ENCODE measurements around the gene HOXD4.

HOXD4 gene

DNA sequence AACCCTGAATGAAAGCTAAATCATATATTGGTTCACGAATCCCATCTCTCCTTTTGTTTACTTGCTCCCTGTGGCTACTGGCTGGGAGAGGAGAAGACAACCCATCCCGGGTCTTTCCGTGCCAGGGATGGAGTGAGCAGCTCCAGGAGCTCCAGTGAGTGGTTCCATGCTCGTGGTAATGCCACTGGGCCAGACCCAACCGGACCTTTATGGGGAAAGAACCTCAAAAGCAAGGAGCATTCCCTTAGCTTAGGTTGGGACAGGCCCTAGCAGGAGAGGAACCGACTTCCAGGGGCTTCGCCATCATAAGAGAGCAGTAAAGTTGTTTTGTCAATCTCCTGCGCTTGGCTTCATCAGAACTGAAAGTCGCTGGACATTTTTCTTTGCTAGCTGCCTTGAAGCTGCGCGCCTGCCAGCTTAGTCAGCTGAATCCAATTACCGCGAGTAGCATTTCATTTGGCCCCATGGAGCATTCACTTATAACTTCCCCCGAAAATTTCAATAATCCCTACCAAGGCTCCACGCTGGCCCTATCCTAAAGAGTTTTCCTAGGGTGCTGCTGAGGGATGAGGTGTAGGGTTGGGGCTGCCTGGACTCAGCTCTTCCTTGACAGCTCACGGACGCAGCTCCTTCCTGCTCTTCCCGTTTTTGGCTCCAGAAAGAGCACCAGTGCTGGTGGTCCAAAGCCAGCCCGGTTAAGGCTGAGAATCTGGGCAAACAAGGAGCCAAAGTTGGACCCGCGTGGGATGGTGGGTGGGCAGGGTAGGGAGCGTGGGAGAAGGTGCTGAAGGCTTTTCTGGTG is 10.7 kb downstream of the HOXD4 start:
- Mint-ChIP-seq H3K4me3 (no peak overlapping the region), H3K27me3 (ENCODE audit: low read depth) (peaks cover 94% of the 10 kb centered on the region), H3K36me3 (ENCODE audit: low read depth) (peaks cover 6% of the 10 kb centered on the region), H3K27ac (peak overlapping the region; percentile 57), H3K9me3 (peaks cover 3% of the 10 kb centered on the region), H3K4me1 (ENCODE audit: low read depth) (peaks cover 2% of the 10 kb centered on the region)

DNA sequence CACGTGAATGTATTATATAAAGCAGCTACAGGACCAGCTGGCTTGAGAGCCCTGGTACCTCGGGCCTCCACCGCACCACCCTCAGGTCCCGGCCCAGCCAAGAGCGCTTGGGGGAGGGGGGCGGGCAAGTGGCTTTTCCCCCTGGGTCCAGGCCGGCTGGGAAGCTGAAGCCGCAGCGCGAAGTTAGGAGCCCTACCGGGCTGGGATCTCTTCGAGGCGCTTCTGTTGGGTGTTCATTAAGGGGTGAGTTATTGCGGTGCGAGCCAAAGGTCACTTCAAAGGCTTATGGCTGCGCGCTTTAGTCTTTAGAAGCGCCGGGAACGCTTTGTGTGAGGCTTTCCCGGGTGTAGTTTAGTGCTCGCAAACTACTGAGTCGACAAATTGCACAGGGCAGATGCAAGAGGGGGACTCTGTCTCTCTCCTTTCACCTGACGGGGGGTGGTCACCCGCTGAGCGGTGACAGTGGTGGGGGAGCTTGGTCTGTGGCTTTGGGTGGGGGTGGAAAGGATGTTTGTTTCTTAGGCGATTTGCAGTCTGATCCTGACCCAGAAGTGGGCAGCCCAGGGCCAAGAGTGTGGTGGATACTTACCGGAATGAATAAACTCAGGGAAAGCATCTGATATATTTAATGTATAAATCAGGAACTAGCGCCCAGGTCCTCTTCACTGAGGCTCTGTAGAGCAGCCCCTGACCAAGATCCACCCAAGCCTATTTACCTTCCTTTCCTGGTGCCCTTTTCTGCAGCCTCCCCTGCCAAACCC is 11.7 kb downstream of the HOXD4 start:
- Mint-ChIP-seq H3K4me3 (no peak overlapping the region), H3K27ac (no peak overlapping the region)

DNA sequence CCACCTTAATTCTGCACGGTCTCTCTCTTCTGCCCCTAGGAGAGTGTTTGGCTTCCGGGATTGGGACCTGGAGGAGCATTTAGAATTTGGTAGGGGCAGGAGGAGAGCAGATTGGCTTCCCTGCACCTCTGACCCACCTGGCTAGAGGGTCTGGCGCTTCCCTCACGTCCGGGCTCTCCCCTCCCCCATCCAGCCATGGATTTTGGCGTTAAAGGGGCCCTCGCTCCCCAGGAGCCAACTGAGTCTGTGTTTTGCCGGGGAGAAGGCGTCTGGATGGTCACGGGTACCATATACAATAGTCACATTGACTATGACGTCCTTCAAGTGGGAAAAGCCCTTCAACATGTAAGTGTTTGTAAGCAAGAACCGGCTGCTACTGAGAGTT is 12.3 kb downstream of the HOXD4 start:
- Mint-ChIP-seq H3K27ac (peak overlapping the region; percentile 57), H3K27me3 (ENCODE audit: low read depth) (peaks cover 89% of the 10 kb centered on the region), H3K36me3 (ENCODE audit: low read depth) (peaks cover 2% of the 10 kb centered on the region), H3K9me3 (peaks cover 3% of the 10 kb centered on the region), H3K4me3 (no peak overlapping the region), H3K4me1 (ENCODE audit: low read depth) (no peaks in the 10 kb centered on the region)

More for the DNA sequence above, 11.7 kb downstream of the HOXD4 start:
- Mint-ChIP-seq H3K27me3 (ENCODE audit: low read depth) (peaks cover 94% of the 10 kb centered on the region), H3K9me3 (peaks cover 3% of the 10 kb centered on the region), H3K36me3 (ENCODE audit: low read depth) (peaks cover 4% of the 10 kb centered on the region), H3K4me1 (ENCODE audit: low read depth) (no peaks in the 10 kb centered on the region)

GRCh38 chr2:176164201-176164600 is 12.9 kb downstream of the HOXD4 start:
- peaks cover 84% of the 10 kb centered on the region for H3K27me3 Mint-ChIP-seq (ENCODE audit: low read depth)

GRCh38 chr2:176164611-176165369 is 13.4 kb downstream of the HOXD4 start:
- Mint-ChIP-seq H3K27me3 (ENCODE audit: low read depth) (peaks cover 84% of the 10 kb centered on the region), H3K4me1 (ENCODE audit: low read depth) (no peaks in the 10 kb centered on the region), H3K9me3 (peaks cover 3% of the 10 kb centered on the region), H3K4me3 (no peak overlapping the region), H3K36me3 (ENCODE audit: low read depth) (peaks cover 2% of the 10 kb centered on the region), H3K27ac (peak overlapping the region; percentile 31)

More at GRCh38 chr2:176164201-176164600, 12.9 kb downstream of the HOXD4 start:
- Mint-ChIP-seq H3K9me3 (peaks cover 3% of the 10 kb centered on the region), H3K27ac (peak overlapping the region; percentile 57), H3K36me3 (ENCODE audit: low read depth) (peaks cover 2% of the 10 kb centered on the region), H3K4me3 (peak overlapping the region; percentile 14), H3K4me1 (ENCODE audit: low read depth) (no peaks in the 10 kb centered on the region)

DNA sequence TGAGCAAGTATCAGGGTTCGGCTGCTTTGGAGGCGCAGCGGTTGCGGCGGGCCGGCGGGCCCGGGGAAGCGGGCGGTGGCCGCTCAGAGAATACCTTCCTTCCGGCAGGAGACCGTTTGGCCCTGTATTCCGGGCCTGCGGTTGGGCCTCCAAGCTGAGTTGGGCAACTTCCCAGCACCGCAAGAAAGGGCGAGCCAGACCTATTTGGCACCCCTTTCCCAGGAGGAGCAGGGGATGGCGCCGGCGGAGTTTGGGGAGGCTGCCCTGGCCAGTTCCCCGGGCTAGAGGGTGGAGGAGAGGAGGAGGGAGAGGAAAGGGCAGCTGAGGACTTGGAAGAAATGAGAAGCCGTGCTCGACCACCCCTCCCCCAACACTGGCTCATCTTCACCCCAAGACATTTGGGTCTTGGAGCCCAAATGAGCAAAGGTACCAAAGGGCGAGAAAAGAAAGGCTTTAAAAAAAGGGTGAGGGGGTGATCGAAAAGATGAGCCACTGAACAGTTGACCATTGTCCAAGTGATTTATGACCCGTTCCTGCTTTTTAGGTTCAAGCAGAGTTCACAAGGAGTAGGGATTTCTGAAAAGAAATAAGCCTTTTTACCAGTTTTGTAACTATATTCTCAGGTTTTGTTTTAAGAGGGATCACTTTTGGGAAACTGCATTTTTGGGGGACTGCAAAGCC is 14.2 kb downstream of the HOXD4 start:
- no peak overlapping the region for H3K4me3 Mint-ChIP-seq
- peaks cover 3% of the 10 kb centered on the region for H3K9me3 Mint-ChIP-seq
- peak overlapping the region; percentile 31 for H3K27ac Mint-ChIP-seq
- peaks cover 2% of the 10 kb centered on the region for H3K36me3 Mint-ChIP-seq (ENCODE audit: low read depth)
- peaks cover 85% of the 10 kb centered on the region for H3K27me3 Mint-ChIP-seq (ENCODE audit: low read depth)
- H3K4me1 Mint-ChIP-seq (ENCODE audit: low read depth) = no peaks in the 10 kb centered on the region

DNA sequence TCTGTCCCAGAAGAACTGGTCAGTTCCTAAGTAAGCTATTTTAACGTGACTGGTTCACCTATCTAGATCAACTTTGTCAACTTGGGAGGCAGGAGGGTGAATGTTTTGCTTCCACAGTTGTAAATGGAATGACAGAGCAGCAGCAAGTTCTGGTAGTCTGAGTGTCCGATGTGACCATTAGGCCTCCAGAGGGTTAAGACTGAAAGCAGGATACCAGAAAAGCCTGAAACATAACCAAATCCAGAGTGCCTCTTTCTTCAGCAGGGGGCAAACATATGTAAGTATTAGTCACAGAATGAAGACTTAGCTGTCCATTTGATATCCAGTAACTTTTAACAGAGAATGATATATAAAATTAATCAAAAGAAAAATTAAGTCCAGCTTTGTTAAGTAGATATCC is 14.9 kb downstream of the HOXD4 start:
- Mint-ChIP-seq H3K9me3 (peaks cover 3% of the 10 kb centered on the region), H3K4me3 (no peak overlapping the region), H3K4me1 (ENCODE audit: low read depth) (no peaks in the 10 kb centered on the region), H3K27me3 (ENCODE audit: low read depth) (peaks cover 85% of the 10 kb centered on the region), H3K36me3 (ENCODE audit: low read depth) (peaks cover under 1% of the 10 kb centered on the region), H3K27ac (no peak overlapping the region)

DNA sequence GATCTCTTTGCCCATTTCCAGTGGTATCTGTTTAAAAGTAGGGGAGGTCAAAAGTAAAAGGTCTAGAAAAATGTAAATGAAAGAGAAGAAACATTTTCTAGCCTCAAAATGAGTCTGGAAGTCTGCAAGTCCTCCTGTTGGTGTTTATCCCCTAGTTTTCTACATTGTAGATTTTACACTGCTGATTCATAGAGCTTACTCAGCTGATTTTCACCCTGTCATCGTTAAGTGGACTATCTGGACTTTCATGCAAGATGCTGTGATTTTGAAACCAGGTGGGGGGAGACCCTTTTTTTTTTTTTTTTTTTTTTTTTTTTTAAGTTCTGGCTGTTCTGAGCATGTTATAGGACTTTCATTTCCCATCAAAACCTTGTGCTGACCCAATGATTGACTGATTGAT is 16.0 kb downstream of the HOXD4 start:
- H3K9me3 Mint-ChIP-seq = peaks cover 3% of the 10 kb centered on the region
- H3K27ac Mint-ChIP-seq = no peak overlapping the region
- no peaks in the 10 kb centered on the region for H3K4me1 Mint-ChIP-seq (ENCODE audit: low read depth)
- no peak overlapping the region for H3K4me3 Mint-ChIP-seq
- H3K27me3 Mint-ChIP-seq (ENCODE audit: low read depth) = peaks cover 80% of the 10 kb centered on the region
- H3K36me3 Mint-ChIP-seq (ENCODE audit: low read depth) = no peaks in the 10 kb centered on the region

GRCh38 chr2:176169181-176169580 is 17.8 kb downstream of the HOXD4 start:
- peaks cover 82% of the 10 kb centered on the region for H3K27me3 Mint-ChIP-seq (ENCODE audit: low read depth)
- H3K4me3 Mint-ChIP-seq = no peak overlapping the region
- H3K36me3 Mint-ChIP-seq (ENCODE audit: low read depth) = peaks cover 3% of the 10 kb centered on the region
- no peaks in the 10 kb centered on the region for H3K4me1 Mint-ChIP-seq (ENCODE audit: low read depth)
- H3K9me3 Mint-ChIP-seq = peaks cover 1% of the 10 kb centered on the region
- no peak overlapping the region for H3K27ac Mint-ChIP-seq

GRCh38 chr2:176169711-176170110 is 18.4 kb downstream of the HOXD4 start:
- Mint-ChIP-seq H3K4me3 (no peak overlapping the region), H3K9me3 (no peaks in the 10 kb centered on the region), H3K36me3 (ENCODE audit: low read depth) (peaks cover 3% of the 10 kb centered on the region), H3K27me3 (ENCODE audit: low read depth) (peaks cover 81% of the 10 kb centered on the region), H3K4me1 (ENCODE audit: low read depth) (no peaks in the 10 kb centered on the region), H3K27ac (no peak overlapping the region)

GRCh38 chr2:176170602-176171305 is 19.4 kb downstream of the HOXD4 start:
- peaks cover 3% of the 10 kb centered on the region for H3K36me3 Mint-ChIP-seq (ENCODE audit: low read depth)
- no peaks in the 10 kb centered on the region for H3K9me3 Mint-ChIP-seq
- H3K27me3 Mint-ChIP-seq (ENCODE audit: low read depth) = peaks cover 81% of the 10 kb centered on the region
- no peak overlapping the region for H3K27ac Mint-ChIP-seq
- H3K4me1 Mint-ChIP-seq (ENCODE audit: low read depth) = no peaks in the 10 kb centered on the region
- no peak overlapping the region for H3K4me3 Mint-ChIP-seq

- peaks cover 3% of the 10 kb centered on the region for H3K36me3 Mint-ChIP-seq (ENCODE audit: low read depth)
- H3K4me3 Mint-ChIP-seq = no peak overlapping the region
- no peak overlapping the region for H3K27ac Mint-ChIP-seq
- H3K27me3 Mint-ChIP-seq (ENCODE audit: low read depth) = peaks cover 81% of the 10 kb centered on the region
- H3K9me3 Mint-ChIP-seq = no peaks in the 10 kb centered on the region
- H3K4me1 Mint-ChIP-seq (ENCODE audit: low read depth) = no peaks in the 10 kb centered on the region
These were observed 20.1 kb downstream of the HOXD4 start for GRCh38 chr2:176171351-176172006.
